Activated CD4-positive, alpha-beta memory T cell treated with anti-CD3 and anti-CD28 coated beads for 36 hours (primary cell): ENCODE results near the gene OR13A1. TPM values are rescaled to one million over a fixed set of nuclear protein-coding genes. Genes with fewer than 3 reads are reported as not detected.
"Not testable (repeated sequence)": the region's sequence is repeated elsewhere in the genome, so short reads cannot be mapped to it uniquely, and the experiment has no call there.

Experiments
- CTCF ChIA-PET: fragments of 350-600 bp; sonication (Branson Sonifier 250); formaldehyde crosslinking; loops from one replicate; lab custom pipeline; 2021; ENCODE audit warnings: antibody characterized with exemption, inconsistent platforms; lab: Charles Lee
- POLR2A ChIA-PET: fragments of 350-600 bp; sonication (Branson Sonifier 250); formaldehyde crosslinking; loops from one replicate; lab custom pipeline; 2021; ENCODE audit warnings: antibody characterized with exemption; lab: Charles Lee
- DNase-seq: peaks from one replicate; pipeline ENCODE4 v3.0.0-alpha.2; 2020
- H3K27ac Mint-ChIP-seq: one replicate; pipeline ENCODE4 v1.8.0; 2021; ENCODE audit warnings: mixed read lengths
- H3K27me3 Mint-ChIP-seq: one replicate; pipeline ENCODE4 v1.8.0; 2021; ENCODE audit warnings: mixed read lengths
- H3K36me3 Mint-ChIP-seq: one replicate; pipeline ENCODE4 v1.8.0; 2021; ENCODE audit warnings: mixed read lengths
- H3K4me1 Mint-ChIP-seq: one replicate; pipeline ENCODE4 v1.8.0; 2021; ENCODE audit warnings: low read depth, mixed read lengths
- H3K4me3 Mint-ChIP-seq: one replicate; pipeline ENCODE4 v1.8.0; 2021; ENCODE audit warnings: mild to moderate bottlenecking, mixed read lengths
- H3K9me3 Mint-ChIP-seq: one replicate; pipeline ENCODE4 v1.8.0; 2021; ENCODE audit warnings: mixed read lengths
- intact Hi-C: fragments of 100-400 bp; cut with micrococcal nuclease; formaldehyde crosslinking; loops from one replicate; pipeline ENCODE4 v1.15.1; 2023
- total RNA-seq, 2 experiments: library from RNA; stranded (reverse); gene quantifications; one replicate each; pipeline ENCODE4 v1.2.3, GENCODE V29; 2021

The OR13A1 gene
- total RNA-seq, 2 experiments from 2014 or later: not detected

GRCh38 chr10:45278860-45279498, 36.4 kb downstream of the OR13A1 start:
- H3K27ac Mint-ChIP-seq: no peak overlapping the region
- intact Hi-C loops: no loop called here
- no peaks in the 10 kb centered on the region for H3K9me3 Mint-ChIP-seq
- ChIA-PET POLR2A (no interaction called here), CTCF (no interaction called here)
- H3K27me3 Mint-ChIP-seq: no peaks in the 10 kb centered on the region
- DNase-seq: no peak
- no peaks in the 10 kb centered on the region for H3K4me1 Mint-ChIP-seq
- no peak overlapping the region for H3K4me3 Mint-ChIP-seq
- H3K36me3 Mint-ChIP-seq: no peaks in the 10 kb centered on the region

- H3K27ac Mint-ChIP-seq, H3K27me3 Mint-ChIP-seq, CTCF ChIA-PET, H3K36me3 Mint-ChIP-seq, POLR2A ChIA-PET, DNase-seq, H3K9me3 Mint-ChIP-seq, intact Hi-C loops, H3K4me3 Mint-ChIP-seq, H3K4me1 Mint-ChIP-seq: not testable (repeated sequence)
These were observed 39.3 kb downstream of the OR13A1 start for GRCh38 chr10:45276146-45276545.

GRCh38 chr10:45274364-45274763, 41.0 kb downstream of the OR13A1 start:
- ChIA-PET POLR2A (no interaction called here), CTCF (no interaction called here)
- no peak for DNase-seq
- Mint-ChIP-seq H3K27ac (no peak overlapping the region), H3K9me3 (no peaks in the 10 kb centered on the region), H3K36me3 (peaks cover 2% of the 10 kb centered on the region), H3K4me3 (no peak overlapping the region), H3K4me1 (no peaks in the 10 kb centered on the region), H3K27me3 (peaks cover 6% of the 10 kb centered on the region)
- intact Hi-C loops: no loop called here

DNA sequence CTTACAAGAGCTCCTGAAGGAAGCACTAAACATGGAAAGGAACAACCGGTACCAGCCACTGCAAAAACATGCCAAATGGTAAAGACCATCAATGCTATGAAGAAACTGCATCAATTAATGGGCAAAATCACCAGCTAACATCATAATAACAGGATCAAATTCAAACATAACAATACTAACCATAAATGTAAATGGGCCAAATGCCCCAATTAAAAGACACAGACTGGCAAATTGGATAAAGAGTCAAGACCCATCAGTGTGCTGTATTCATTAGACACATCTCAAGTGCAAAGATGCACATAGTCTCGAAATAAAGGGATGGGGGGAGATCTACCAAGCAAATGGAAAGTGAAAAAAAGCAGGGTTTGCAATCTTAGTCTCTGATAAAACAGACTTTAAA, 47.6 kb downstream of the OR13A1 start:
- peaks cover 30% of the 10 kb centered on the region for H3K27me3 Mint-ChIP-seq
- intact Hi-C loops, DNase-seq: not testable (repeated sequence)

GRCh38 chr10:45265996-45266395, 49.4 kb downstream of the OR13A1 start:
- POLR2A ChIA-PET: no interaction called here
- H3K27me3 Mint-ChIP-seq: peaks cover 37% of the 10 kb centered on the region
- DNase-seq: no peak
- no peak overlapping the region for H3K4me3 Mint-ChIP-seq
- H3K4me1 Mint-ChIP-seq: no peaks in the 10 kb centered on the region
- no peaks in the 10 kb centered on the region for H3K9me3 Mint-ChIP-seq
- intact Hi-C loops: no loop called here
- no peak overlapping the region for H3K27ac Mint-ChIP-seq
- H3K36me3 Mint-ChIP-seq: peaks cover 2% of the 10 kb centered on the region
- CTCF ChIA-PET: interaction anchor here (1.4 kb wide), 1 partner anchor 31 kb away, joined by 3 read pairs; no protein-coding TSS in a partner anchor

More for the DNA sequence above, 47.6 kb downstream of the OR13A1 start:
- POLR2A ChIA-PET, H3K27ac Mint-ChIP-seq, CTCF ChIA-PET, H3K4me3 Mint-ChIP-seq, H3K4me1 Mint-ChIP-seq, H3K36me3 Mint-ChIP-seq, H3K9me3 Mint-ChIP-seq: not testable (repeated sequence)

DNA sequence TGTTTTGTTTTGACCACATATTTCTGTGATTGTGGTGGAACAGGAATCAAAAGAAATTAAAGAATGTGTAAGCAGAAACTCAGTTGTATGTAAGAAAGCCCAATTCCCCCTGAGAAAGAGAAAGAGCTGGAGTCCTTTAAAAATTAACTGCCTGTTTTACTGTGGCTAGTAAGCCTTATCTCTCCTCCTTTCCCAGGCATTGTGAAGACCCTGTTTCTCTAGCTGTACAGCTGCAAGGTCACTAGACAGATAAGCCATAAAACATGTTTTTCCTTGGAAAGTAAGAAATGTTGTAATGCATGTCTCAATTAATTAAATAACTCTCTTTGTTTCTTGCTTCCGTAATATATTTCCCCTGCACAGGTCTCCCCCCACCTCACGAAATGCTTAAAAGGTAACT, 53.5 kb downstream of the OR13A1 start:
- no peak overlapping the region for H3K4me3 Mint-ChIP-seq
- ChIA-PET CTCF (interaction anchor here (1.9 kb wide), 1 partner anchor 12 kb away, joined by 6 read pairs; no protein-coding TSS in a partner anchor), POLR2A (no interaction called here)
- H3K4me1 Mint-ChIP-seq: no peaks in the 10 kb centered on the region
- intact Hi-C loops: no loop called here
- no peak overlapping the region for H3K27ac Mint-ChIP-seq
- no peak for DNase-seq
- H3K9me3 Mint-ChIP-seq: no peaks in the 10 kb centered on the region
- H3K36me3 Mint-ChIP-seq: no peaks in the 10 kb centered on the region
- H3K27me3 Mint-ChIP-seq: peaks cover 18% of the 10 kb centered on the region

DNA sequence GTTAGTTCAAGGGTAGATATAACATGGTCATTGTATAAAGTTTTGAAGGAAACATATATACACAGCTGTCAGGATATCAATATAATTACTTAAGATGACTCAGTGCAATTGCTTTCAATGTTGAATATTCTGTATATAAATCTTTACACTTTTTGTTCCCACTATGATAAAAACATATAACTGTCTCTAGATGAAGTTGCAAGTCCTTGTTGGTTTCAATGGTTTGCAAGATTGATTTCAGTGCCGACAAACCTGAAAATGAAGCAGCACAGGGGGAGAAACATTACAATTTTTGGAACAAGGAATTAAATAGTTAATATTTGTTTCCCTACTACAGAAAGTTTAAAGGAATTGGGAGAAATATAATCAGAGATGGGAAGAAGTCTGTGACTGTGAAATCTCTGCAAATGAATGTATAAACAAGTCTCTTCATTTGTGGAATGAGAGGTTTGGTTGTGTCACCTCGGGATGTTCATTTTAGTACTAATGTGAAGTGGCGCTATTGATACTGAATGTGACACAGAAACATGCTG, 54.1 kb downstream of the OR13A1 start:
- intact Hi-C loops: no loop called here
- Mint-ChIP-seq H3K4me3 (no peak overlapping the region), H3K4me1 (no peaks in the 10 kb centered on the region), H3K9me3 (no peaks in the 10 kb centered on the region), H3K36me3 (no peaks in the 10 kb centered on the region), H3K27ac (no peak overlapping the region), H3K27me3 (peaks cover 16% of the 10 kb centered on the region)
- ChIA-PET CTCF (no interaction called here), POLR2A (no interaction called here)
- DNase-seq: no peak

DNA sequence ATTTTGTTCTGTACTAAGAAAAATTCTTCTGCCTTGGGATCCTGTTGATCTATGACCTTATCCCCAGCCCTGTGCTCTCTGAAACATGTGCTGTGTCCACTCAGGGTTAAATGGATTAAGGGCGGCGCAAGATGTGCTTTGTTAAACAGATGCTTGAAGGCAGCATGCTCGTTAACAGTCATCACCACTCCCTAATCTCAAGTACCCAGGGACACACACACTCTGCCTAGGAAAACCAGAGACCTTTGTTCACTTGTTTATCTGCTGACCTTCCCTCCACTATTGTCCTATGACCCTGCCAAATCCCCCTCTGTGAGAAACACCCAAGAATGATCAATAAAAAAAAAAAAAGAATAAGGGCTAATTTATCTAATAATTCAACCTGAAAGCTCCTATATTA, 54.8 kb downstream of the OR13A1 start:
- CTCF ChIA-PET, H3K36me3 Mint-ChIP-seq, POLR2A ChIA-PET, H3K4me1 Mint-ChIP-seq, H3K9me3 Mint-ChIP-seq, H3K4me3 Mint-ChIP-seq, intact Hi-C loops, DNase-seq, H3K27ac Mint-ChIP-seq: not testable (repeated sequence)
- H3K27me3 Mint-ChIP-seq: peaks cover 16% of the 10 kb centered on the region

- H3K4me1 Mint-ChIP-seq, H3K27ac Mint-ChIP-seq, H3K9me3 Mint-ChIP-seq, H3K36me3 Mint-ChIP-seq, intact Hi-C loops, POLR2A ChIA-PET, H3K4me3 Mint-ChIP-seq, CTCF ChIA-PET, DNase-seq: not testable (repeated sequence)
- H3K27me3 Mint-ChIP-seq: peaks cover 16% of the 10 kb centered on the region
These were observed 55.5 kb downstream of the OR13A1 start for GRCh38 chr10:45259786-45260495.

DNA sequence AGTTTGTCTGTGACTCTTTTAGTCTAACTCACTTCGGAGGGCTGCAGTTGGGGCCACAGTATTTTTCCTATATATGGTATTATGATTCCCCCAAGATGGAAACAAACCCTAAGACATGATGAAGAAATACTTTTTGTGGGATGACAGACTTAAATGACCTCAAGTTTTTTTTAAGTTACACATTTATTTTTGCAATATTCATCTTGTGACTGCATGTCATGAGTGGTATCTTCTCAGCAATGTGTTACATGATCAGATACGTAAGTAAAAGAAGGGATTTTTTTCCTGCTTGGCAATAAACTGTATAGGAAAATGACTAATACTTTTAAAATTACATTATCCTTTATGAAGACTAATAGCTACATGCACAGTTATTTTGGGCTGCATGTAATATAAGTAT, 57.8 kb downstream of the OR13A1 start:
- Mint-ChIP-seq H3K36me3 (no peaks in the 10 kb centered on the region), H3K27me3 (peaks cover 7% of the 10 kb centered on the region), H3K4me3 (no peak overlapping the region), H3K27ac (no peak overlapping the region), H3K9me3 (no peaks in the 10 kb centered on the region), H3K4me1 (peaks cover 7% of the 10 kb centered on the region)
- ChIA-PET POLR2A (no interaction called here), CTCF (no interaction called here)
- intact Hi-C loops: no loop called here
- no peak for DNase-seq

- intact Hi-C loops: no loop called here
- no peak overlapping the region for H3K27ac Mint-ChIP-seq
- H3K4me3 Mint-ChIP-seq: no peak overlapping the region
- H3K4me1 Mint-ChIP-seq: peaks cover 7% of the 10 kb centered on the region
- no peaks in the 10 kb centered on the region for H3K36me3 Mint-ChIP-seq
- DNase-seq: no peak
- ChIA-PET POLR2A (no interaction called here), CTCF (no interaction called here)
- H3K27me3 Mint-ChIP-seq: peaks cover under 1% of the 10 kb centered on the region
- H3K9me3 Mint-ChIP-seq: no peaks in the 10 kb centered on the region
These were observed 59.2 kb downstream of the OR13A1 start for GRCh38 chr10:45256246-45256645.

- H3K27me3 Mint-ChIP-seq: no peaks in the 10 kb centered on the region
These were observed 59.7 kb downstream of the OR13A1 start for GRCh38 chr10:45255706-45256105.

More at GRCh38 chr10:45255706-45256105, 59.7 kb downstream of the OR13A1 start:
- ChIA-PET POLR2A (no interaction called here), CTCF (no interaction called here)
- no peaks in the 10 kb centered on the region for H3K9me3 Mint-ChIP-seq
- intact Hi-C loops: no loop called here
- no peak for DNase-seq
- H3K36me3 Mint-ChIP-seq: no peaks in the 10 kb centered on the region
- H3K27ac Mint-ChIP-seq: no peak overlapping the region
- no peak overlapping the region for H3K4me3 Mint-ChIP-seq
- peaks cover 7% of the 10 kb centered on the region for H3K4me1 Mint-ChIP-seq
